Activated CD4-positive, CD25-positive, alpha-beta regulatory T cell treated with anti-CD3 and anti-CD28 coated beads, Interleukin-2, amount 50 U/mL, for 24 hours (primary cell): ENCODE data around the gene PYM1.
"Not testable (repeated sequence)": the region's sequence is repeated elsewhere in the genome, so short reads cannot be mapped to it uniquely, and the experiment has no call there.

ENCODE experiments used
- ATAC-seq, 2 donors: fragments of 150-1000 bp; cut with Tn5 transposase; one replicate each; pipeline ENCODE4 v1.10.0; 2021; ENCODE audit warnings: mild to moderate bottlenecking in 1 of 2, moderate library complexity in 1 of 2

PYM1 gene

DNA sequence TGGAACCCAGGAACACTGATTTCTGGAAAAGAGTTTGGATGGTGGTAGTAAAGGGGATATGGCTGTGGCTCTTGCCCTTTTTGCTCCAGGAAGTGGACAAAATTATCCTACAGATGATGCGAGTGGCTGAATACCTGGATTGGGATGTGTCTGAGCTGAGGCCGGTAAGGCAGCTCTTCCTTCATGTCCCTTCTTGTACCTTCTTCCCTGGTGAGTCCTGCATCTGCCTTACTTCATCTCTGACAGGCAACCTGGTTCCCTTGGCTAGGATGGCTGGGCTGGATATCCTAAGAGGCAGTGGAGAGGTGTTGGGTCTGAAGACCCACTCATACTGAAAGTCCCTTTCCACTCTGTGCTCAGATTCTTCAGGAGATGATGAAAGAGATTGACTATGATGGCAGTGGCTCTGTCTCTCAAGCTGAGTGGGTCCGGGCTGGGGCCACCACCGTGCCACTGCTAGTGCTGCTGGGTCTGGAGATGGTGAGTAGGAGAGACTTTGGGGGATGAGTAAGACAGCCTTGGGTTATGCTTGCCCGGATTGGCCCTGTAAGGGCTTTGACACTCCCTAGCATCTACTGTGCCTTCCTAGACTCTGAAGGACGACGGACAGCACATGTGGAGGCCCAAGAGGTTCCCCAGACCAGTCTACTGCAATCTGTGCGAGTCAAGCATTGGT, 11.3 kb upstream of the PYM1 start:
- ATAC-seq, result peak; percentile 33 to 56

DNA sequence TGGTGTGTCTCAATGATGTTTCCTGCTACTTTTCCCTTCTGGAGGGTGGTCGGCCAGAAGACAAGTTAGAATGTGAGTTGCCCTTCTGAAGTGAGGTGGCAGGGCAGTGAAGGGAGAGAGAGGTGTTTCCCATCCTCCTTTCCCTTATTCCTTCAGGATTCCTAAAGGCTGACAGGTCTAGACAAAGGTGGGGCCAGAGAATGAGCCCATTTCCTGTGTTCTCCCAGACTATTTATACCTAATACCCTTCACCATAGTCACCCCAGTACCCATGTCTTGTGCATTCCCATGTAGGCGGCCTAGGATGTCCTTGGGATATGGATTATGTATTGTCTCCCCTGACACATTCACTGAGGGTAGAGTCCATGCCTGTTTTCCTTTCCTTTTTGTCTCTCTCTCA, 10.3 kb upstream of the PYM1 start:
- ATAC-seq, result no peak

DNA sequence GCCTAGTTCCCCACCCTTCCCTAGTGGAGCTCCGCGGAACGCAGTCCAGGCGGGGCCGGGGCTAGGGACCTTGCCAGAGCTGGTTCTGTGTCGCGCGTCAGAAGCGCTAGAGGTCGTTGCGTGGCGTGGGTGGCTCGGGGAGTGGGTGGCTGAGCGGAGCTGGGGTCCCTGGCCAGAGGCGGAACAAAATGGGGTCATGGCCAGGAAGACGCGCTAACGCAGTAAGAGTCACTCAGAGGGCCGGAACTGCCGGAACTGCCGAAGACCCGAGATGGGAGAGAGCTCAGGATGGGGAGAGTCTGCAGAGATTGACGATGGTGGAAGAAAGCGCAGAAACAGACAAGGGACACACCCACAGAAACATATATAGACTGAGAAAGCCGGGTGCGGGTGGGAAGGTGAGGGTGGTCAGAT, 8.1 kb upstream of the PYM1 start:
- peak in 1 of 2 donors; percentile 12 for ATAC-seq

DNA sequence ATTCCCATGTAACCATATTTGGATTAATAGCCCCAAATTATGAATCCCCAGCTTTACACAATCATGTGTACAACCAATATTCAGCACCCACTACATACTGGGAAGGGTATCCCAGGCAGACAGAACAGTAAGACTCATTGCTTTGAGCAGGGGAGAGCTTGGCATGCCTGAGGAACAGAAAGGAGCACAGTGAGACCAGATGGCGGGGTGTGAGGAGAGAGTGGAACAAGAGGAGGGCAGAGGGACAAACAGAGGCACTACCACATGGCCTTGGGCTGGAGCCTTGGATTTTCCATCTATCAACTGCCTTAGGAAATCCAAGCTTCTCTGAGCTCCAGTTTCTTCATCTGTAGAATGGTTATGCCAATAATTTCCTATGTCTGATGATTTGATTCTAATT, 7.1 kb upstream of the PYM1 start:
- no peak for ATAC-seq

DNA sequence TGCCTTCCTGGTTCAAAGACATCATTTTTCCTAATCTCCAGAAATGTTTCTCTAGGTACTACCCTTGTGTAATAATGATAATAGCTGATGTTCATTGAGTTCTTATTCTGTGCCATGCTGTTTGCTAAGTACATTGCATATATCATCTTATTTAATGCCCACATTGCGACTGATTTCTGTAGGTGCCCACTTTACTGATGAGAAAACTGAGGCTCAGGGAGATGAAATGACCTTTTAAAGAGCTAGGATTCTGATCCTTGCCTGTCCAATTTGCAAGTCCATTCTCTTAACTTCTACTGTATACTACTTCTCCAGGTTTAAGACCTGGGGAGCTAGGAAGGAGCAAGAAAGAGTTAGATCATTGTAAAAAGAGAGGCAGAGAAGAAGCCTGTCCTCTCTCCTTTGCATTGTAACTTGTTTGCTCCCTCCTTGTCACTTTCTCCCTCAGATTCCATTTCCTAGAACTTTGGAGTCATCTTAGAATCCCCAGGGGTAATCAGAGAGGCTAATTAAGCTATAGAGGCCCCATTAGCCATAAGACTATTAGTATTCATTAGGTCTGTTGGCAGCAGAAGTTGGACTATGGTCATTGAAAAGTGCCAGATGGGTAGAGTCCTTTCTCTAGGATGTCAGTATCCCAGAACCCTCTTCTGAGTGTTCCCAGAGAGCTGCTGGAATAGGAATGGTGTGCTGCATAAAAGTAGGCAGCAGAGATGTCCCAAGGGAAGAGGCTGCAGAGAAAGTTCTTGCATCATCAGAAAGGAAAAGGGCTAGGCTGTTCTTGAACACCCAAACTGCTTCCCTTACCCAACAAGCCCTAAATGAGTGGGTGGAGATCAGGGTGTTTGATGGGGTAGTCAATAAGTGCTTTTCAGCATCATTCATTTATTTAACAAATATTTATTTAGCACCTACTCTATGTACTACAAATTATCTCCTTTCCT, 6.4 kb upstream of the PYM1 start:
- no peak for ATAC-seq

DNA sequence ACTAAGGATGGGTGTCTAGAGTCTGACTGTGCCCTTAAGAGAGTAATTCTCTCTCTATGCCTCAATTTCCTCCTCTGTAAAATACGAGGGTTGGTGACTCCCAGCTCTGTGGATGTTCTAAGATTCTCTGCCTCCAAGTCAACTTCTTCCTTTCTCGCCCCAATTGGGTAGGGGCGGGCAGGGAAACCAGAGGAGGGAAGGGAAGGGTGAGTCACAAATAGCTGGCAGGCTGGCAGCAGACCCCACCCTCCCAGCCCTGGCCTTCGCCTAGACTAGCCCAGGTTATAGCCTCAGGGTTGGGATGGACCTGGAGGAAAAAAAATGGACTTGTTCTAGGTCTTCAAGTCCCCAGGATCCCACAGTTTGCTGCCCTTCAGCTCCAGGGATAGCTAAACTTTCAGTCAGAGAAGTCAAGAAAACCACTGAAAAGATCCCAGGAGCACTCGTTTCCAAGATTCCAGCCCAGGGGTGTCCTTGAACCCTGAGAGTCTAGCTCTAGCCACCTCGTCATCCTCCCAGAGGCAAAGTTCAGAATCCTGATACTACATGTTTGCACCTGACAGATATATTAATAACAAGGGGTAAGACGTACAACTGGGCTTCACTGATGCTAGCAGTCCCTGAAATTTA, 5.6 kb upstream of the PYM1 start:
- no peak for ATAC-seq

DNA sequence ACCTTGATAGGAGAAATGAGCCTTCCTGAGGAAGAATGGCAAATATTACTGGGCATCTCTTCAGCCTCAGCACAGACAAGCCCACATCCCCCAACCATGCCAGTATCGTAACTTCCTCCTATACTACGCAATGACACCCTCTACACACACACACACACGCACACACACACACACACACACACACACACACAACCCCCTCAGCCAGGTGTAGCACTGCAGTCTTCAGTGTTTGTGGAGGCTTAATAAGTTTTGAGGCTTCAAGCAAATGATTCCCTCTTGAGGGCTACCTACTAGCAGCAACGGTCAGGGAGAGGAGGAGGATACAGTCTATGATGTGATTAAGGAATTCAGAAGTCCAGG, 4.8 kb upstream of the PYM1 start:
- ATAC-seq, result peak in 1 of 2 donors; percentile 5

DNA sequence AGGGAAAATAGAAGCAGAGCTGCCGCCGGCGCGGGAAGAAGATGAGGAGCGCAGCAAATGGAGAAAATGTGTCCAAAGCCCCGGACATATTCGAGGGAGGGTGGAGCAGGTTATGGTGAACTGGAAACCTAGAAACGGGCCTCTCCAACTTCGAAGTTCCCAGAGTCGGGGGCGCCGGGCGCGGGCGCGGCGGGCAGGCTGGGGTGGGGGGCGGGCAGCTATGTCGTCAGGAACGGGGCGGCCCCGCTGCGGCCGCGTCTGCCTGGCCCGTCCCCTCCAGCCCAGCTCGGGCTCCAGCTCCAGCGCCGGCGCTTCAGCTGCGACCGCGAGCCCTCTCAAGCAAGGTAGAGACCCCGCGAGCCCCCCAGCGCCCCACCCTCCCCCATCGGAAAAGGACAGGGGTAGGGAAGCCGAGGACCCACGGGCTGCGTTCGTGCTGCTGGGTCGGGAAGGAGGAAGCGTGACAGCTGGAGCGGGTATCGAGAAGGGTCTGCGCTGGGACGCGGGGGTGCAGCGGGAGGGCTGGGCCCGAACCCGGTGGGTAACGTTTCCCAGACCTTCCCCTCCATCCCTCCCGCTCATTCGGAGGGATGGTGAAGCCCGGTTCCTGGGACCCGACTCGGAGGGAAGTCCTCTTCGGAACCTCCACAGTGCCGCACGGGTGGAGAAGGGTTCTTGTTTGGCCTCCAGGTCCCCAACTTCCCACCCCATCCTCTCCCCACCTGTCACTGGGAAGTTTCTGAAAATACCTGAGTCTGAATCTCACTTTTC, 4.3 kb upstream of the PYM1 start:
- no peak for ATAC-seq

DNA sequence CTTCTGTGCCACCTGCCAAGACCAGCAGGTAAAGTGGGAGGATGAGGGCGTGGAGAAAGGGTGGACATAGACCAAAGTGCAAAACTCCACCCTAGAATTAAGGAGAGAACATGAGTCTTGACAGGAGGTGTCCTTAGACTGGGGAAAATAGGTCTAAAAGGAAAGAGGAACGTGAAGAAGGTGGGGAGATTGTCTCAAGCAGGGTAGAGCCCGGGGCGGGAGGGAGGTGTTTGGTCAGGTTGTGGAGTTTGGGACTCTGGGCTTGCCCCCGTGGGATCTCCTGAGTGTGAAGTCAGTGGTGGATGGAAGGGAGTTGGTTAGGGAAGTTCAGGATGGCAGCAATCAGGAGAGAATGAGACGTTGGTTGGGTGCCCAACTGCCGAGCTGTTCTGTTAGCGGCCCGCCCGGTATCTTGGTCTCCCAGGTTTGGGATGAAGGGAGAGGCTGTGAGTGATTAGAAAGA, 3.7 kb upstream of the PYM1 start:
- ATAC-seq, result no peak

DNA sequence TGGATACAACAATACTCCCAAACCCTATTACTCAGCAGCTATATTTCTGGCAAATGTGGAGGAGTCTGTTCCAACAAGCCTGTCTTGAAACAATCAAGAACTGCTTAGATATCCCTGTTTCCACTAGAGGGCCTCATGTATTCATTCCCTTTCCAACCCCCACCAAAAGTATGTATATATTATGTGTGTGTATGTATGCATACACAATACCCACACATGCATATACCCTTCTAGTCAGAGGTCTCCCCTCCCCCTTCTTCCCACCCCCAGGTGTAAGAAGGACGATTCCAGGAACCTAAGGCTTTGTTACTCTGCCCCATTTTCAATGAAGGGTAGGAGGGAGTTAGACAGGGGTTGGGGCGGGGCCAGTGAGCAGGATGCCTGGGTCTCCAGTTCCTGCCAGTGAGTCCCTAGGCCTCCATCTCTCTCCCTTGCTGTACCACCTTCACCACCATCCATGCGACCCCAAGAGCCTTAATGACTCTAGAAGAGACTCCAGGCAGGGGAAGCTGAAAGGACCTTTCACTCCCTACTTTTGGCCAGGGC, 3.1 kb upstream of the PYM1 start, which contains the start of gene DGKA:
Gene DGKA, plus strand, starts transcription at position 392 of the 546 bp plus-strand sequence. CDS start 5,342 bp downstream, outside the sequence.
- peak; percentile 29 to 37 for ATAC-seq

DNA sequence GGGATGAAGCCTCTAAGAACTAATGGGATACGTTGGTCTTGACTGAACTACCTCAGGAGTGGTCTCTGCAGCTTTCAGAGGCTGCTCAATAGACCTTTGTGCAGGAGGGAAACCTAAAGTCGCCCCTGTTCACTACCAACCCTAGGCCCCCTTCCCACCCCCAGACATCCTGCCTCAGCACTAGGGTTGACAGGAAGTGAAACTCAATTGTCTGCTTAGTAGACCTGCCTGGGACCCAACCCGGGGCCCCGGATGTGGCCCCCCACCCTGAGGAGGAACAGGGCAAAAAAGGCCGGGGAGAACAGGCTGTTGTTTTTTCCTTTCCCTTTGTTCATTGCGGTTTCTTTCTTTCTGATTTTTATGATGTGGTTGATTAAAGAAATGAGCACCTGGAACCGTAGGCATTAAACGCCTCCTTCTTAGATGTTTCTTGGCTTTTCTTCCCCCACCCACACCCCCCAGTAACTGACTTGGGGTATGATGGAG, 1.7 kb upstream of the PYM1 start:
- peak; percentile 36 to 41 for ATAC-seq

DNA sequence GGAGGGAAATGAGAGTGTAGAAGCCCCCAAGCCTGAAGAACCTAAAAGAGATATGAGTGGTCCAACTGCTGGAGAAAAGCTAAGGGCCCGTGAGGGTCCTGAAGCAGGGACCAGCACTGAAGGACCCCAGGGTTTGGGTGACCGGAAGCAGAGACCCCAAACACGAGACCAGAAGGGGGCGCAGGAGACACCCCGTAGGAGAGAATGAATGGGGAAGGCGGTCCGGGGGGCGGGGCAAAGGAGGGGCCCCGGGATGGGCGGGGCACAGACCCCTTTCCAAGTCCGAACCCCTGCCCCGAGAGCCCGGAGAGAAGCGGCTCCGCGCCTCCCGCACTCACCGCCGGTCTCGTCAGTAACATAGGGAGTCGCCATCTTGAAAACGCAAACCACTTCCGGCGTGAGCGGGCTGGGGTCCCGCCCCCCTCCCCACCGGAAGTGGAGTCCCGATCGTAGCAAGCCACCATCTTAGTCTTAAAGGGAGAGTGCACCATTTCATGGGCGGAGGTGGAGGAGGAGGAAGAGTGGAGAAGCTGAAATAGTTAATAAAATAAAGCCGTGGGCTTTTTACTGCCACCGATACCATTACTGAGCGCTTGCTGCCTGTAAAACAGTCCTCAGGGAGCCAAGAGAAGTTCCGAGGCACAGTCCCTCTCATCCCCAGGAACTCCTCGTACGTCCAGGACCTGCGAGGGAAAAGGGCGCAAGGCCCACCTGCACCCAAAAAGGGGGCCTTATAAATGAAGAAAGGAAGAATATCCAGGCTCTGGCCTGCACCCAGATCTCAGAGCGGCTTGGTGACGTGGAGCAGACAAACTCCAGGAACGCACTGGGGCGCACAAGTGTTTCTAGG, 731 bp downstream of the PYM1 start:
- ATAC-seq, result peak; percentile 50 to 54

DNA sequence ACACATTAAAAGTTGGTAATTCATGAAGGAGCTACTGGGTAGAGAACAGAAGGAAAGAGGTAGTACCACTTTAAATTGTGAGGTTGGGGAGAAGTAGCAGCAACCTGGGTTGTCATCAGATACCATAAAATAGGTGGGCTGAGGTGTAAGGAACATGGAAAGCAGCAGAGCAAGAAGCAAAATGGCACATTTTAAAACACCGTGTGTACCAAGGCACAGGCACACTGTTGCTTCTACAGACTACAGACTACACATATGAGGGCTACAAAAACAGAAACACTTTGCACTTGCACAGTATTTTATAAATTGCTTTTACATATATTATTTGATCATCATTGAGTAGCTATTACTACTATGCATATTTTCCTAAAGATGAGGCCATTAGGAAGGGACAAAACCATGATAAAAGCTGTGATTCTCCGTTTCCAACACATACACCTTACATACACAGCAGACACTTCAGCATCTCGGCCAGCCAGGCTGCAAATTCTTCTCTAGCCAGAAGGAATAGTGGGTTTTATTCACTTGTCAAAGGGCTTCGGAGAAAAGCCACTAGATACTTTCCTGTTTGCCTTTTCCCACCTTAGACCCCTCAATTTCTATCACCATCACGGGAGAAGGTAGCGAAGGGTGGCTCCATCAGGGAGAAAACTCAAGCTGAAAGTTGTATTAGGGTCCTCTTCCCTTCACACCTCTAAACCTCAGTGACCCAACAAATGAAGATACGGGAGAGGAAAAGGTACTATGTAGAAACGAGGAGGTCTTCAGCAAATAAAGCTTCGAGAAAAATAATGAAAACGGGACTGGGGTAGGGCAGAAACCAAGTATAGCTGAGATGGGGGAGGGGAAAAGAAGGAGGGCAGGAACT, 1.6 kb downstream of the PYM1 start:
- no peak for ATAC-seq

DNA sequence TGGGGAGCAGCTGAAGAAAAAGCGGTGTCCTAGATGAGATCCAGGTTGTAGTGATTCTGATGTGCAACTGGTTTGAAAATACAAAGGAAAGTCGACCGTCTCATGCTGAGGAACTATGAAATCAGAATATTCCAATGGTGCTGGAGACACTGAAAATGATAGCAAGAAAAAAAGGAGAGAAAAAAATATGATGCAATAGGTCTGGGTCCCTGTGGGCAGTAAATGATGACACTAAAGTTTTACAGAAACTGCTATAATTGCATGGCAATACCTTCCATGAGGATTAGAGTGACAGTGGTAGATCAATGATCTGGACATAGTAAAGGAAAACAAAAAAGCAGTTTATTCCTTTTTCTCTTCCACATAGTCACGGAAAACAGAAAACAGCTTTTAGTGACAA, 2.3 kb downstream of the PYM1 start:
- ATAC-seq, result no peak

DNA sequence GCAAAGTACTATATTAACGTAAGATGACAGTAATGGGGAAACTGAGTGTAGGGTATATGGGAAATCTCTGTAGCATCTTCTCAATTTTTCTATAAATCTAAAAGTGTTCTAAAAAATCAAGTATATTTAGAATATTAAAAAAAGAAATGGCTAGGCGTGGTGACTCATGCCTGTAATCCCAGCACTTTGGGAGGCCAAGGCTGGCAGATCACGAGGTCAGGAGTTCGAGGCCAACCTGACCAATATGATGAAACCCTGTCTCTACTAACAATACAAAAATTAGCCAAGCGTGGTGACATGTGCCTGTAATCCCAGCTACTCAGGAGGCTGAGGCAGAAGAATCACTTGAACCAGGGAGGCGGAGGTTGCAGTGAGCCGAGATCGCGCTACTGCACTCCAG, 4.0 kb downstream of the PYM1 start:
- ATAC-seq, result not testable (repeated sequence)

DNA sequence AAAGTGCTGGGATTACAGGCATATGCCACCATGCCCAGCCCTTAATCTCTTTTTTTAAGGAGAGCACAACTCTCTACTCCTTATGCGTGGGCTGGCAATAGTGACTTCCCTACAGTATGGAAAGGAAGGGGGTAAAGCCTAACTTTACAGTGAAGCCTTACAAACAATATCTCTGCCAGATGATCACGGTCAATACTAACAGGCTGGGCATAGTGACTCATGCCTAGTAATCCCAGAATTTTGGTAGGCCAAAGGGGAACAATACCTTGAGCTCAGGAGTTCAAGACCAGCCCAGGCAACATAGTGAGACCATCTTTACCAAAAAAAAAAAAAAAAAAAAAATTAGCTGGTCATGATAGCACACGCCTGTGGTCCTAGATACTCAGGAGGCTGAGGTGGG, 5.6 kb downstream of the PYM1 start:
- no peak for ATAC-seq

DNA sequence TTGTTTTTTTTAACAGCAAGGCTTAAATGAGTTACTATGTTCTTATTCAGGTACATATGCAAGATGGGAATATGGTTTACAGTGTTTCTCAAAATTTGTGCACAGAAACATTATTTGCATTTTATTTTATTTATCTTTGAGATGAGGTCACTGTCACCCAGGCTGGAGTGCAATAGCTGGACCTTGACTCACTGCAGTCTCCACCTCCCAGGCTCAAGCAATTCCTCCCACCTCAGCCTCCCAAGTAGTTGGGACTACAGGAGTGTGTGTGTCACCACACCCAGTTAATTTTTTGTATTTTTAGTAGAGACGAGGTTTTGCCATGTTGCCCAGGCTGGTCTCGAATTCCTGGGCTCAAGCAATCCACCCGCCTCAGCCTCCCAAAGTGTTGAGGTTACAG, 8.7 kb downstream of the PYM1 start:
- not testable (repeated sequence) for ATAC-seq

DNA sequence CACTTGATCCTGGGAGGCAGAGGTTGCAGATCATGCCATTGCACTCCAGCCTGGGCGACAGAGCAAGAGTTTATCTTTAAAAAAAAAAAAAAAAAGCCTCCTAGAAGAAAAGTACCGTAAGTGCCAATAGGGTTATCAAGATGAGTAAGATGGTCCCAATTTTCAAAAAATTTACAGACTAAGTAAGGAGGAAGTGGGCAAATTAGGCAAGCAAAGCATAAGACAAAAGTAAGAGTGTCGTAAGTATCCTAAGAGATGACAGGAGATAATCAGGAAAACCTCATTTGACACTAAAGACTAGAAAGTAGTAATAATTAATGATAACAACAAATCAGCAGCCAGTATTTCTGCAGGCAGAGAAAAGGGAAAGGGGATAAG, 12.2 kb downstream of the PYM1 start:
- no peak for ATAC-seq

DNA sequence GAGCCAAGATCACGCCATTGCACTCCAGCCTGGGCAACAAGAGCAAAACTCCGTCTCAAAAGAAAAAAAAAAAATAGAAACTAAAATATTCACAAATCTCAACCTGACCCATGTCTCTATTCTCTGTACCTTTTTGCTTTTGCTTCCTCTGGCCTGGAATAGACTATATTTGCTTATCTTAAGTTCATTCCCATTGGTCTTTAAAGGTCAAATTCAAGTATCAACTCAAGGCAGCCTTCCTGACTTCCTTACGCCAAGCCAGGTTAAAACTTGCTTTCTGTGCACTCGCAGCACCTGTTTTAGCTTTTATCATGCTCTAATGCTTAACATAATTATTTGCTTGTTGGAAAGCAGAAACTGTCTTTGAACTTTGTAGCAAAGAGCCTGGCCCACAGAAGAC, 14.8 kb downstream of the PYM1 start:
- no peak for ATAC-seq

DNA sequence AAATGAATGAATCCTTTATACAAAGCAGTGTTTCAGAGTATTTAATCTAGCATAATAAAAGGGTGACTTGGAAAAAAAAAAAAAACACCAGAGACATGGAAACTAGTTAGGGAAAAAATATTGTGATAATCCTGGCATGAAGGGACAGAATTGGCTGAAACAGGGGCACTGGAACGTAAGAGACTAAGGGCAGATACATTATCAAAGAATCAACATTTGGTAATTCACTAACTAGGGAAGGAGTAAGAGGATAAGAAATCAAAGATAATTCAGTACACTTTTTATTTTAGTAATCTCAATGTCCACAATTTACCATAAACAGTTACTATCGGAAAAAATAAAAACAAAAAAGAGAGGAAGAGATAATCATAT, 18.2 kb downstream of the PYM1 start:
- no peak for ATAC-seq
